ENCODE measurements around the gene STARD9. TPM values are rescaled to one million over a fixed set of nuclear protein-coding genes. Genes with fewer than 3 reads are reported as not detected.

Gene STARD9
- total RNA-seq, 1 donor from 2014 or later: 5.4 TPM

DNA sequence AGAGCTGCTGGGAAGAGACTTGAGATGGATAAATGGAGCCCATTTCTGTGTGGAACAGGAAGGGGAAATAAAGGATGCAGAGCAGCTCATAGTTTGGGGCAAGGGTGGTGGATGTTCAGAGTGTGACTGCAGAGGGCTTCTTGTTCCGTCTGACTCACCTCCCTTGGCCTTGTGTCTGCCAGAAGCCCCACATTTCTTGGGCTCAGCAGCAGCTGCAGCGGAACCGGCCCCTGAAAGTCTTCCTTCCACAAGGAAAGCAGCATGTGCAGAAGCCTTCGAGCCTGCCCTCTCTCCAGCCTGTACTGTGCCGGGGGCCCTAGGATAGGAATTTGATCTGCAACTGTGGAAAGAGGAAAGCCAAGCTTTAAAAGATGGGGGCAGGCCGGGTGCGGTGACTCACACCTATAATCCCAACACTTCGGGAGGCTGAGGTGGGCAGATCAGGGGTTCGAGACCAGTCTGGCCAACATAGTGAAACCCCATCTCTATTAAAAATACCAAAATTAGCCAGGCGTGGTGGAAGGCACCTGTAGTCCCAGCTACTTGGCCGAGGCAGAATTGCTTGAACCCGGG lies 150.0 kb downstream of the STARD9 start:
- H3K4me3 ChIP-seq (ENCODE audit: low read depth, low read length): no peak overlapping the region
- no peak for DNase-seq (ENCODE audit: low read depth)
- TF ChIP-seq, protein P1, sequence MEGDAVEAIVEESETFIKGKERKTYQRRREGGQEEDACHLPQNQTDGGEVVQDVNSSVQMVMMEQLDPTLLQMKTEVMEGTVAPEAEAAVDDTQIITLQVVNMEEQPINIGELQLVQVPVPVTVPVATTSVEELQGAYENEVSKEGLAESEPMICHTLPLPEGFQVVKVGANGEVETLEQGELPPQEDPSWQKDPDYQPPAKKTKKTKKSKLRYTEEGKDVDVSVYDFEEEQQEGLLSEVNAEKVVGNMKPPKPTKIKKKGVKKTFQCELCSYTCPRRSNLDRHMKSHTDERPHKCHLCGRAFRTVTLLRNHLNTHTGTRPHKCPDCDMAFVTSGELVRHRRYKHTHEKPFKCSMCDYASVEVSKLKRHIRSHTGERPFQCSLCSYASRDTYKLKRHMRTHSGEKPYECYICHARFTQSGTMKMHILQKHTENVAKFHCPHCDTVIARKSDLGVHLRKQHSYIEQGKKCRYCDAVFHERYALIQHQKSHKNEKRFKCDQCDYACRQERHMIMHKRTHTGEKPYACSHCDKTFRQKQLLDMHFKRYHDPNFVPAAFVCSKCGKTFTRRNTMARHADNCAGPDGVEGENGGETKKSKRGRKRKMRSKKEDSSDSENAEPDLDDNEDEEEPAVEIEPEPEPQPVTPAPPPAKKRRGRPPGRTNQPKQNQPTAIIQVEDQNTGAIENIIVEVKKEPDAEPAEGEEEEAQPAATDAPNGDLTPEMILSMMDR (conservative IDR thresholded peaks at IDR 0.05; ENCODE audit: low read depth, low read length): no peak

DNA sequence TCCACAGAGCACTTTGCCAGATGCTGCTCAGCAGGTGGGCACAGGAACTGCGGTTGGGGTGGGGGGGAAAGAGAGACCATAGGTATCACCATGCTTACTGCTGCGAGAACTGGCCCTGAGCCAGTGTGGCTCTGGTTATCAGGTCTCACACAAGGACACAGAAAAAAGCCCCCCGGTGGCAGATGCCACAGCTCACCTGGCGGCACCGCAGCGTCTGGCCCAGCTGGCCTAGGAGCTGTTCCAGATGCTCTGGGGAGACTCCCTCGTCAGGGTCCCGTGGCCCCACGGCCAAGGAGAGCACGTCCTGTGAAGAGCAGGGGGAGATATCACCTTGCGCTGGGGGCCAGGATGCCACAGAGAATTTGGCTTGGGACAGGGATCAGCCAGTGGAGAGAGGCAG lies 150.7 kb downstream of the STARD9 start:
- H3K4me3 ChIP-seq (ENCODE audit: low read depth, low read length): no peak overlapping the region
- TF ChIP-seq, protein P1 (conservative IDR thresholded peaks at IDR 0.05; ENCODE audit: low read depth, low read length): no peak
- DNase-seq (ENCODE audit: low read depth): no peak

DNA sequence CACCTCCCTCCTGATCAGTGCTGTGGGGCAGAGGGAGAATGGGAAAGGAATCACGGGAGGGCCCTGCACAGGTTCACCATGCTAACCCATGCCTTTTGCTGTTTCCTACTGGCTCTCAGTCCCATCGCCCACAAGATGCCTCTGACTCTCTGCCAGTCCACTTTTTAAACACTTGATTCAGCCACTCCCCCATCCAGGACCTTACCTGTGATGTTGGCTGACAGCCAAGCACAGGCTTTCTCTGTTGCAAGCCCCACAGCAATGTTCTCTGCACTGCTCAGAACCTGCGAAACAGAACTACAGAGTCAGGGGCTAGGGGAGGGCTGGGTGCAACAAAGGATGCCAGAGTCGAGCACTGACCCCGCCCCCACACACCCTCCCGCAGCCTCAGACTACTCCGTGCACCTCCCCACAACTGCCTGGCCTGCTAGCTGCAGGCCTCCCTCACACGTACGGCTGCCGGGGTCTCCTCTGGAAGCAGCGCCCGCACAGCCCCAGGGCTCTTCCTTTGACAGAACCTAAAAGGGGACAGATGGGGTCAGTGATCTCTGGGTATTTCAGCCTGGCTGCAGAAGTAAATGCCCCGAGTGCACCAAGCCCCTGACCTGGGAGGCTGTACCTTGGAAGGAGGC lies 152.5 kb downstream of the STARD9 start:
- no peak for DNase-seq (ENCODE audit: low read depth)
- no peak overlapping the region for H3K4me3 ChIP-seq (ENCODE audit: low read depth, low read length)
- TF ChIP-seq, protein P1 (conservative IDR thresholded peaks at IDR 0.05; ENCODE audit: low read depth, low read length): no peak

DNA sequence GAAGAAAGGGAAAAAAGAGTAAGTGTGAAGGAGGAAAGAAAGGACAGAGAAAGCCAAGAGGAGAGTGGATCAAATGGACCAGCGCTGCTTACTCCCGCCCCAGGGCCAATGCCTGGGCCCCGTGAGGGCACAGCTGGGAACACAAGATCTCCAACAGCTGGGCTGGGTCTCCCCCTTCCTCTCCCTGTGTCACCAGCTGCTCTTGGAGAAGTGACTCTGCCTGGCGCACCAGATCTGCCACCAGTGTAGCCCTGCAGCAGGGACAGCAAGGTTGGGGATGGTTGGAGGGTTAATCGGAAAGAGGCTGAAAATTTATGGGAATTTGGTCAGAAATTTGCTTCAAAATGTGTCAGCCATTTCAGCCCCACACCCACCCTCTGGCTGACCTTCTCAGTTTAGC lies 153.2 kb downstream of the STARD9 start:
- no peak overlapping the region for H3K4me3 ChIP-seq (ENCODE audit: low read depth, low read length)
- no peak for DNase-seq (ENCODE audit: low read depth)
- TF ChIP-seq, protein P1 (conservative IDR thresholded peaks at IDR 0.05; ENCODE audit: low read depth, low read length): no peak

DNA sequence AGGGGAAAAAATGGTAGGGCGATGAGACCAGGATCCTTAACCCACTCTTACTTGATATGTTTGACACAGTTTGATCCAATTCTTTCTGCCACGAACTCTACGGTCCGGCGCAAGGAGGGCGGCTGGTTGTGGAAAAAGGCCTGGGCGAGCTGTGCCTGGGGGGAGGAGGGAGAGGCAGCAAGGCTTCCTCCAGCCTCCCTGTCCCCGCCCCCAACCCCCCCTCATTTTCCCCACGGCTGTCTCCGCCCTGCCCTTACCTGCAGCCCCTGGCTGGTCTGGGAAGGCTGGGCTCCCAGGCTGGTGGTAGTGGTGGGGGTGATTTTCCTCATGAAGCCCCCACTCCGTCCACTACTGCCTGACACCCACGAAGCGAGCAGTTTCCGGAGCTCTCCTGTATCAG lies 153.6 kb downstream of the STARD9 start:
- H3K4me3 ChIP-seq (ENCODE audit: low read depth, low read length): no peak overlapping the region
- TF ChIP-seq, protein P1 (conservative IDR thresholded peaks at IDR 0.05; ENCODE audit: low read depth, low read length): no peak
- DNase-seq (ENCODE audit: low read depth): no peak

DNA sequence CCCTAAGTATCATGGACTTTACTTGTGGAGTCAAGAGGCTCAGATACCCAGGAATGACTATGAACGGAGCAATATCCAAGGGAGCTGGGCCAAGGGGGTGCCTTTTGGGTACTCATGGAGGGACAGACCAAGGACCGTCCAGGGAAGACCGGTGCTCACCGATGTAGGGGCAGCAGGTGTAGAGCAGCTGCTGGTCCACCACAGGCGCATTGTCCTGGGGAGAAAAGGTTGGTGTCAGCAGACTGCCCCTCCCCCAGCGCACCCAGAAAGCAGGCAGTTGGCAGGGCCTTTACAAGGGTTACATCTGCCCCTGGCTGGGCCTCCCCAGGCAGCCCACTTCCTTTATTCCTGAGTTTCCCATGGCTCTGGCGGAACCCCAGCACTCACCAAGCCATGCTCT lies 154.0 kb downstream of the STARD9 start:
- DNase-seq (ENCODE audit: low read depth): no peak
- no peak overlapping the region for H3K4me3 ChIP-seq (ENCODE audit: low read depth, low read length)
- TF ChIP-seq, protein P1 (conservative IDR thresholded peaks at IDR 0.05; ENCODE audit: low read depth, low read length): no peak

DNA sequence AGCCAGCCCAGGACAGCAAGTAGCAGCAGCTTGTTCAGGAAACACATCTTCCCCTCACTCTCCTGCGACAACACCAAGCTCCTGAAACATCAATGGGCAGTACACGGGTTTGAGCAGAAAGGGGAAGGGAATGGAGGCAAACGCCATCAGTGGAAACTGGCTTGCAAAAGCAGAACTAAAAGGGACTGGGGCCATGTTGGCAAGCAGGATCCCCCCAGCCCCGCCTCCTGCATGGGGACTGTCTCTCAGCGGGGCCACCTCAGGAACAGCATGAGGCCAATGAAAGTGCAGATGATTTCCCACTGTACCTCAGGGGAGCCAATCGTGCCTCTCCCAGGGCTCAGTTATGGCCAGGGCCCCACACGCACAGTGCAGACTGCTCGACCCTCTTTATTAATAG lies 154.7 kb downstream of the STARD9 start:
- H3K4me3 ChIP-seq (ENCODE audit: low read depth, low read length): no peak overlapping the region
- DNase-seq (ENCODE audit: low read depth): no peak
- TF ChIP-seq, protein P1 (conservative IDR thresholded peaks at IDR 0.05; ENCODE audit: low read depth, low read length): no peak
